Spleen (tissue), 7 donors: Measurements from ENCODE around the gene BOD1.

ENCODE experiments used
- POLR2A ChIP-seq, 3 donors: fragments of 450-650 bp; IDR thresholded peaks; one replicate each; pipeline ENCODE4 v1.5.1; 2017; ENCODE audit warnings: antibody characterized with exemption in 3 of 3, mild to moderate bottlenecking in 1 of 3
- POLR2AphosphoS5 ChIP-seq, 3 donors: sonication (generic); formaldehyde crosslinking; IDR thresholded peaks; one replicate each; pipeline ENCODE4 v1.5.1; 2017; ENCODE audit warnings: antibody characterized with exemption in 3 of 3
- TF ChIP-seq, protein P1 (sequence below), 11 experiments: fragments of 200-600 bp in 7 of 11; fragments of 450-650 bp in 4 of 11; sonication (generic) in 4 of 11; IDR thresholded peaks in 8 of 11; conservative IDR thresholded peaks in 3 of 11; 1 replicate in 7 of 11; 2 replicates in 4 of 11; pipeline versions ENCODE4 v1.4.0 to v1.8.0; 2016 to 2021; ENCODE audit warnings: antibody characterized with exemption in 11 of 11, inconsistent platforms in 4 of 11, mild to moderate bottlenecking in 1 of 11
- donor health status: DM: no; HTN: no; CAD: no; lungs with moderate emphysema.
- donor health status: DM: no; HTN: no; CAD: no.
- donor health status: DM: no; HTN: no; CAD: no.

DNA sequence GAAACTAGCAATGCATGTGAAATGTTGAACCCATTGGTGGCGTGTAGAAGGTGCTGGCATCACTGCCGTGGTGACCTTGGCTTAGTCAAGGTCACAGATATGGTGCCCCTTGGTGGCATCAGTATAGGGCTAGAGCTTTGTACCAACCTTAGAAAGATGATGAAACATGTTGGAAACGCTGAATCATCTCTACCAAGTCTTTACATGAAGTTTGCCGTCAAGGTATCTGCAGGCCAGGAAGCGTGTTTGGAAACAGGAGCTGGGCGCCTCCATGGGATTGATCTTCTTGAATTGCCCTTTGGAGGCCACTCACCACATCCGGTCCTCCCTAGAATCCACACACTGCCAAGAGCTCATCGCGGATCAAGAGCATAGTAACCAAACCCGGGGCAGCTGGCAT, 16.9 kb upstream of the BOD1 start:
- TF ChIP-seq, protein P1, sequence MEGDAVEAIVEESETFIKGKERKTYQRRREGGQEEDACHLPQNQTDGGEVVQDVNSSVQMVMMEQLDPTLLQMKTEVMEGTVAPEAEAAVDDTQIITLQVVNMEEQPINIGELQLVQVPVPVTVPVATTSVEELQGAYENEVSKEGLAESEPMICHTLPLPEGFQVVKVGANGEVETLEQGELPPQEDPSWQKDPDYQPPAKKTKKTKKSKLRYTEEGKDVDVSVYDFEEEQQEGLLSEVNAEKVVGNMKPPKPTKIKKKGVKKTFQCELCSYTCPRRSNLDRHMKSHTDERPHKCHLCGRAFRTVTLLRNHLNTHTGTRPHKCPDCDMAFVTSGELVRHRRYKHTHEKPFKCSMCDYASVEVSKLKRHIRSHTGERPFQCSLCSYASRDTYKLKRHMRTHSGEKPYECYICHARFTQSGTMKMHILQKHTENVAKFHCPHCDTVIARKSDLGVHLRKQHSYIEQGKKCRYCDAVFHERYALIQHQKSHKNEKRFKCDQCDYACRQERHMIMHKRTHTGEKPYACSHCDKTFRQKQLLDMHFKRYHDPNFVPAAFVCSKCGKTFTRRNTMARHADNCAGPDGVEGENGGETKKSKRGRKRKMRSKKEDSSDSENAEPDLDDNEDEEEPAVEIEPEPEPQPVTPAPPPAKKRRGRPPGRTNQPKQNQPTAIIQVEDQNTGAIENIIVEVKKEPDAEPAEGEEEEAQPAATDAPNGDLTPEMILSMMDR (IDR thresholded peaks at IDR 0.05 in 8 of 11, conservative IDR thresholded peaks at IDR 0.05 in 3 of 11) = no peak
- no peak for TF ChIP-seq POLR2A (IDR thresholded peaks at IDR 0.05)
- no peak for TF ChIP-seq POLR2AphosphoS5 (IDR thresholded peaks at IDR 0.05)
